Stimulated activated CD4-positive, alpha-beta T cell treated with anti-CD3 and anti-CD28 coated beads, Interleukin-4, amount 100 ng/mL, for 48 hours (primary cell): ENCODE results near the gene ANKRD55.
A peak's percentile ranks its signal among the peaks of the same experiment; 100 is the strongest.
"Not testable (repeated sequence)": the region's sequence is repeated elsewhere in the genome, so short reads cannot be mapped to it uniquely, and the experiment has no call there.

Experiments used
- DNase-seq, 2 donors: peaks; one replicate each; pipeline ENCODE4 v3.0.0-alpha.2; 2020; ENCODE audit warnings: low read depth in 2 of 2

The ANKRD55 gene

DNA sequence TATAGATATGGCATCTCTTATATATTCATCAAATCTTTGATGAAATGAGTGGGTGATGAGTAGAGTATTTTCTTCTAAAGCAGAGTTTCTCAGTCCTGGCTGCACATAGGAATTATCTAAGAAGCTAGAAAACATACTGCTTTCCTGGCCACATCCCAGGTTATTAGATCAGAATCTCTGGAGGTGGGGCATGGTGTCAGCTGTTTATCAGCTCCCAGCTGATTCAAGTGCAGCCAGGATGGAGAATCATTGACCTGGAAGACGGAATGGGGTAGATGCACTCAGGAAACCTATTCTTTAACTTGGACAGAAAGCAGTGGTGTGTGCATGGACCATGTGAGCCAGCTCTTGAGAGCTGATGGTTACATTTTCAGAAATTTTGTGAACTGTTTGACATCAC, 130.2 kb downstream of the ANKRD55 start:
- no peak for DNase-seq

DNA sequence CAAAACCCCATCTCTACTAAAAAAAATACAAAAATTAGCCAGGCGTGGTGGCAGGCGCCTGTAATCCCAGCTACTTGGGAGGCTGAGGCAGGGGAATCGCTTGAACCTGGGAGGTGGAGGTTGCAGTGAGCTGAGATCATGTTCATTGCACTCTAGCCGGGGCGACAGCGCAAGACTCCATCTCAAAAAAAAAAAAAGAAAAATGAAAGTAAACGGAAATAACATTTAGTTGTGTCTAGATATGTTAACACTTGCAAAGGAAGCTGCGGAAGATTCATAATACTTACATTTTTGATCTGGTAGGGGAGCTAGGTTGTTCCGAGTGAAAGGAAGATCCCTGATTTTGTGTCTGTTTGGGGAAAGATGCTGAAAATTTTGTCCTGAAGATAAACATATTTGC, 130.9 kb downstream of the ANKRD55 start:
- DNase-seq, result not testable (repeated sequence)

DNA sequence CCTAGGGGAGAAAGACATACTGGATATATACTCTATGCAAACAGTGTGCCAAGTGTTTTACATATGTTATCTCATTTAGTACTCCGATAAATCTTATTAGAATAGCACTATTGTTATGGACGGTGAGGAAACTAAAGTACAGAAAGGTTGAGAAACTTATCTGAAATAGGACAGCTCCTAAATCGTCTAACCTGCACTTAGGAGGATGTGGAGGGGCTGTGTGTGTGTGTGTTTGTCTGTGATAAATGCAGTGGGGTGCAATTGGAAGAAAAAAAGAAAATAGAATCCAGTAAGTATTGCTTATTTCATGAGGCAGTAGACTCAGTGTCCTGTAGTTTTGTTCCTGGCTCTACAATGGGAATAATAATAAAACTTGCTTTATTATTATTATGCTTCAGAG, 131.9 kb downstream of the ANKRD55 start:
- no peak for DNase-seq

DNA sequence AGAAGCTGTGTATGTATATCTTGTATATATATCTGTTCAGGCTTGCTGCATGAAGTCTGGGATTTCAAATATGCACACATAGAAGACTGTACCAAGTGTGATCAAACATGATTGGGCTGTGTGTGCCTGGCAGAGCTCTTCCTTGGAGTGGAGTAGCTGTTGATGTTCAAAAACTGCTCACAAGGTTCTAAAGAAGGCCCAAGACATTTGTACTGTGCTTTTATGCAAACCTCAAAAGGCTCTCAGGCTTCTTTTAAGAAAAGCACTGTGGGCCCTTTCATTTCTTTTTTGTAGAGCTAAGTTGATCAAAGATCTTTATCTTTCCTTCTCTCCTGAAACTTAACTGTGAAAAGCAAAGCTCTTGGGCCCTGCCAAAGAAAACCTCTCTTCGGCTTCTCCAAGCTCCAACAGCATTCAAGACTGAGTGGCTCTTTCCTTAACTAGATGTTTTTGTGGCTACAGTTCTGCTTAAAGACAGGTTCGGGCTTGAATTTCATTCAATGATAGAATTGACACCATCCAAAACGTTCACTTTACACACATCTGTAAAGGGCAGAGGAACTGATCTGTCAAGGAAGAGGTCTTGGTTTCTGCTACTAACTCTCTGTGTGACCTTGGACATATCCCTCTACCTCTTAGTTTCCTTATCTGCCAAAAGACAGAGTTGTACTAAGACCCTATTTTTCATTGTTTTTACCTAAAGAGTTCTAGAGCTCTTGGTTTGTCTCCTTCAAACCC, 132.5 kb downstream of the ANKRD55 start:
- DNase-seq, result no peak

DNA sequence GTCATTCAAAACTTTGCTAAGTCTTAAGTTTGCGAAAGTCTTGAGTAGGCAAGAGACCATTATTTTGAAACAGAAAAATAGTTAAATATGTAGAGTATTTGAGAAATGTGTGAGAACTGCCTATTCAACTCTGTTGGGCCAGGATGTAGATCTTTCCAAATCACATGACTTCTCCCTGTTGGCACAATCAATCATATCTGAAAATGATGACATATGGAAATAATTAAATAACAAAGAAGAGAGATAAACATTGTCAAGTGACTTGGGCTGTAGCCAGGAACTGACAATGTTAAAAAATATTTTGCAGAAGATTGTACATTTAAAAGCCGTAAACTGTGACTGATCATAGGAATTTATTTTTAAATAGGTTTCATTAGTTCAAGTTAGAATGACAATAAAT, 133.8 kb downstream of the ANKRD55 start:
- no peak for DNase-seq

DNA sequence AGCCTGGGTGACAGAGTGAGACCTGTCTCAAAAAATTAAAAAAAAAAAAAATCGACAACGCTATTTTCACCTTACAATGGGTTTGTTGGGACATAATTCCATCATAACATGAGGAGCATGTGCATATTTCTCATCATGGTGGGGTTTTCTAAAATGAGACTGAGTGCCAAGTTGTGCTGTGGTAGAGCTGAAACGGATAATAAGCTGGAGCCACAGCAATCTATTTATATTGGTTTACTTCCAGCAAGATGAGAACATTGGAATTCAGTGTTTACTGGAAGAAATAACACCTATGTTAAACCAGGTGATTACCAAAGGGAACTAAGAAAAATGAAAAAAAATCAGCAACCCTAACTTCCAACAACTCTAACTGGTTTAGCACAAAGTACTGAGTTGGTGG, 136.1 kb downstream of the ANKRD55 start:
- DNase-seq, result no peak

DNA sequence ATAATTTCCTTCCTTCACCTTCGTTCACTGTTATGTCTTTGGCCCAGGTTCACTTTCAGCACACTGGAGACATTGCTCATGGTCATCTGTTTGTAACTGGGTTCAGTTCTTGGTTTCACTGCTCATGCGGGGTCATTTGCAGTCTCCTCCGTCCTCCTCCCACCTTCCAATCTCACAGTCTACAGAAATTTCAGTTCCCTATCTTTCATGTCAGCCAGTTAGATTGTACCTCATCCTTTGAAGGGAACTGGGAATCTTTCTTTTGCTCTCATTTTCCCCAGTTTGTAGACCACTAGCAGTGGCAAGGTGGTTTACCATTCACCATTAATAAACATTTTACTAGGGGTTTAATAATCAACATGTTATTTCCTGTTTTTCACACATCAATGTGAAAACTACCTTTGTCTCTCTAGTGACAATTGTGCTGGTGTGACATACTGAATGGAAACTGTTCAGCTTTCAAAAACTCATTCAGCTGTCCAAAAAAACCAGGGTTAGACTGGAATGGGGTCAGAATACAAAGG, 137.5 kb downstream of the ANKRD55 start:
- no peak for DNase-seq

DNA sequence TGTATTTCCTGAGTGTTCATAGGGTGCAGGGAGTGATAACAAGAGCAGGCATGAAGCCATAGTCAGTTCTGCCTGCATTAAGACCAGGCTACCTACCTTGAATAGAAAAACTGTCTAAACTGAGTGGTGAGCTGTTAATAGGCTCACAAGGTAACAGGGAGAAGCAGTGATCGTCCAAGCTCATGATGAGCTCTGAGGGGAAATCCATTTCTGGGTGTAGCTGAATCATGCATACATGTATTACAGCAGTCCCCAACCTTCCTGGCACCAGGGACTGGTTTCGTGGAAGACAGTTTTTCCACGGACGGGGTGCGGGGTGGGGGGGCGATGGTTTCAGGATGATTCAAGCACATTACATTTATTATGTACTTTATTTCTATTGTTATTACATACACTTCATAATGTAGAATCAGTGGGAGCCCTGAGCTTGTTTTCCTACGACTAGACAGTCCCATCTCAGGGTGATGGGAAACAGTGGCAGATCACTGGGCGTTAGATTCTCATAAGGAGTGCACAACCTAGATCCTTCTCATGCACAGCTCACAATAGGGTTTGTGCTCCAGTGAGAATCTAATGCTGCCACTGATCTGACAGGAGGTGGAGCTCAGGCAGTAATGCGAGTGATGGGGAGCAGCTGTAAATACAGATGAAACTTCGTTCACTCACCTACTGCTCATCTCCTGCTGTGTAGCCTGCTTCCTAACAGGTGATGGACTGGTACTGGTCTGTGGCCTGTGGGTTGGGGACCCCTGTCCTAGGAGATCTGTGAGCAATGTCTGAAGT, 138.4 kb downstream of the ANKRD55 start:
- peak; percentile 45 to 69 for DNase-seq

DNA sequence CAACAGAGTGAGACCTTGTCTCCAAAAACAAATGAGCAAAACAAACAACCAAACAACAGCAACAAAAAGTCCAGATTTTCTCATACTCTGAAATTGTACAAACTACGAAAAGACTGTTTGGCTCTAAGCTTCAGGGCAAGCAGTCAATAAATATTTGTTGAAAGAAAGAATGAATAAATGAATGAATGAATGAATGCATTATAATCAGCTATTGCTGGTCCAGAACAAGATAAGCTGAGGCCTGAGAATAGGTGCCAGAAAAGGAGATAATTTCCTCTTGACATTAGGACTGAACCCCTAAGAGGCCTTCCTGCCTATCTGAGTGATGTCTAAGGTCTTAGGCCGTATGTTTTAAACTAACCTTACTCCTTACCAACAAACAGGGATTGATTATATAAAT, 139.2 kb downstream of the ANKRD55 start:
- DNase-seq, result no peak

DNA sequence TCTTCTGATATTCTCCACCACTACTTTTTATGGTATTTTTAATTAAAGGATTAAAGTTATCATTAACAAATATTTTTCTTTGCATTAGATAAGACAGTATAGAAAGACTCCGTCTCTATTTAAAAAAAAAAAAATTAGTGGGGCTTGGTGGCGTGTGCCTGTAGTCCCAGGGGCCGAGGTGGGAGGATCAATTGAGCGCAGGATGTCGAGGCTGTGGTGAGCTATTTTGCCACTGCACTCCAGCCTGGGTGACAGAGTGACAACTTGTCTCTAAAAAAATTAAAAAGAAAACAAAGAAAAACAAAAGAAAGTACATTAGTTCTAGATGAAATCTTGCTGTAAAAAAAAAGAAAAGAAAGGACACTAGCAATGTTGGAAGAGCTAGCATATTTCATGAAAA, 141.0 kb downstream of the ANKRD55 start:
- no peak for DNase-seq

DNA sequence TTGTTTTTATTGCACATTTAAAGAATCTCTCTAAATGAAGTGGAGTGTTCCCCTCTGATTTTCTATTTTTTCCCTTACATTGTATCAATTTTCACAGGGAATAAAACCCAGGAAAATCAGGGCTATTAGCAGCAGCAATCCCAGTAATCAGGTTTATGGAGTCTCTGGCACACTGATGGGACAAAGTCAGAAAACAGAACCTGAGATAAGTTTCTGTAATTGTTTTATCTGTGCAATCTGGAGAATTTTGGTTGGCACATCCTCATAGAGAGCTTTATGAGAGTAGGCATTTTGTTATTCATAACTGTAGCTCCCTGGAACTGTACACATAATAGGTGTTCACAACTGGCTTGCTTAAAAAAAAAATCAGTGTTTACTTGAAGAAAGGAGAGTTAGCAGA, 141.5 kb downstream of the ANKRD55 start:
- no peak for DNase-seq

DNA sequence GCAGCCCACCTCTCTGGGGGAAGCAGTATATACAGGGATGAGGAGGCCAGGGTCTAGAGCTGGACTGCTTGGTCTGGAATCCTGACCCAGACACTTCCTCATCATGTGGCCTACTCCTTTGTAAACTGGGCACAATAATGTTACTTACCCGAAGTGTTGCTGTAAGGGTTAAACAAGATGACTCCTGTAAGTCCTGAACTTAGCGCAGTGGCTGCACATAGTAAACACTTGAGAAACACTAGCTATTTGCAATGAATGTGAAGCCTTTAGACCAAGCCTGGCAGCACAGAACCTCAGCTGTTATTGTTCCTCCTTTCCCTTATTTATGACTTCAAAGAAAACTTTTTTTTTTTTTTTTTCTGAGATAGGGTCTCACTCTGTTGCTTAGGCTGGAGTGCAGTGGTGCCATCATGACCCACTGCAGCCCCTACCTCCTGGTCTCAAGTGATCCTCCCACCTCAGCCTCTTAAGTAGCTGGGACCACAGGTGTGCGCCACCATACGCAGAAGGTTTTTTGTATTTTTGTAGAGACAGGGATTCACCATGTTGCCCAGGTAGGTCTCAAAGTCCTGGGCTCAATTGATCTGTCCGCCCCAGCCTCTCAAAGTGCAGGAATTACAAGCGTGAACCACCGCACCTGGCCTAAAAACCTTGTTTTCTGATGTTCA, 142.2 kb downstream of the ANKRD55 start:
- DNase-seq, result no peak

DNA sequence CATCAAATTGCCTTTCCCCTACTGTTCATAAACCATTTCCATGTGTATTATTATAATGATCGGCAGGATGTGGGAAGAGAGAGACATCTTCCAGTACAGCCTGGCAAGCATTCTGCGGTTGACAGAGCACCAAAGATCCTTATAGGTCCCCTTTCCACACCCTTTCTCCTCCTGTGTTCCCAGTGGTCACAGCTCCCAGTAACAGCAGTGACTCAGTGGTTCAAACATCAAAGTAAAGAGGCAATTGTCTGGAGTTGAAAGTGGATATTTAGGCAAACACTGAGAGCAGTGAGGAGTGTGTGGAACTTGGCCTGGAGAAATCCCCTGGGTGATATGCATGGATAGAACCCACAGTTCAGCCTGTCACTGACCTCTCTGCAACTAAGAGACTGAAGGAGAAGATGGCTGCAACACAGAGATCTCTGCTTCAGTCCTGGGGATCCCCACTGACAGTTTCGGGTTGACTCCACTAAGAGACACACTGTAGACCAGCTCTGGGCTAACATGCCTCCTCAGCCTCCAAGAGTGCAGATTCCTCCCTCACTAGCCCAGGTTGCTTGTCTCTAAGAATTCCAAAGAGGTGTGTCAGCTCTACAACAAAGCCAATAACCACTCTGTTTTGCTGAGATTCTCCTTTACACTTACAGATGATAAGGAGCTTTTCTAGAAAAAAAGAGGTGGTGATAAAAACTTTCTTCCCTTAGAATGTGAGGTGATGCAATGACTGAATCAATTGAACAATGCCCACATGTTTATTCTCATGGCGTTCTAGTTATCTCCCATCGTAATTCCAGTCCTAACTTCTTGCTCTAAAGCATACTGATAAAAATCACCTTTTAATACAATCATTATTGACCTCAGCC, 143.9 kb downstream of the ANKRD55 start:
- DNase-seq, result peak; percentile 27 to 35

DNA sequence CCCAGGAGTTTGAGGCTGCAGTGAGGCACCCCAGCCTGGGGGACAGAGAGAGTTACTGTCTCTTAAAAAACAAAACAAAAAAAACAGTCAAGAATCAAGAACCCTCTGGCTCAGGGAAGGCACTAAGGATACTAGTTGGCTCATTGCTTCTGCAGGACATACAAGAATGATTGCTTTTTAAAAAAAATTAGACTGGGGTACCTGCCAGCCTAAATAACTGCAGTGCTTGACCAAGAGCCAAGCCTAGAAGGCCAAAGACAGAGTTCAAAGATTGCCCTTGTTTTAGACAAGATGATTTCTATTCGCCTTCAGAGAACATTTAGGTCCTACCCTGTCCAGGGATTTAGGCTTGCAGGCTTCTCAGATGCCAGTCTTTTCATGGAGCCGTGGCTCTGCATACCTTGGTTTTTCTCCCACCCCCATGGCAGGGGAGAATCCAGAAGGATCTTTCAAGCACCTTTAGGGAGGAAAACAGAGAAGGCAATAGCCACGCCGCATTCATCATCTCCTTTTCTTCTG, 144.6 kb downstream of the ANKRD55 start:
- DNase-seq, result no peak

DNA sequence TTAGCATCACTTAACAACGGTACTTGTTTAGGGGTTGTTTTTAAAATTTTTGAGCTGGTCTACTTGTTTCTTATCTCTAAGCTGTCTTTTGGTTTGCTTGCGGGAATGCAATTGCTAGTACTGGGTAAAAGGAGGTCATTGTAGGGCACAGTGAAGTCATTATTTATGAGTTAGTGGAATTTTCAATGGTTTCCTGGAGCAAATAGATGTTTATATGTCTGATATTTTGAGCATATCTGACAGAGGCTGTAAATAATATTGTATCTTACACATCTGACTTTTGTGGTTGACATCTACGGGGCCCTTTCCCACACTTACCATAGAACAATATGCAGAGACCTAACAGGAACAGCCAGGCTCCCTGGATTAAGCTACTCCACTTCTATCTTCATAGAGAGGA, 147.9 kb downstream of the ANKRD55 start:
- no peak for DNase-seq

DNA sequence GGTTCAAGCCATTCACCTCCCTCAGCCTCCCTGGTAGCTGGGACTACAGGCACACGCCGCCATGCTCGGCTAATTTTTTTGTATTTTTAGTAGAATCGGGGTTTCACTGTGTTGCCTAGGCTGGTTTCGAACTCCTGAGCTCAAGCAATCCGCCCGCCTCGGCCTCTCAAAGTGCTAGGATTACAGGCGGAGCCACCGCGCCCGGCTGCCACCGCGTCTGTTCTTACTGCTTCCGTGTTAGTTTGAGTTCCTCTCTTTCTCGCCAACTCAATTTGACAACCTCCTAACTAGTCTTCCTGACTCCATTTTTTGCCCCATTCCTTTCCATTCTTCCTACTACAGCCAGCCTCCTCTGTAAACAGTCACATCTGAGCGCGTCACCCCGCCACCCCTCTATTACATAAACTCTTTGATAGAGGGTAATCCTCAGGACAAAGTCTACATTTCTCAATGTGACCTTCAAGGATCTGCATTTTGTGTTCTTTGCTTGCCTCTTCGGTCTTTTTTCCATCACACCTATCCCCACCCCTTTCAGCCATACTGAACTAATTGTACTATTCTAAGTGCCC, 149.8 kb downstream of the ANKRD55 start:
- no peak for DNase-seq

DNA sequence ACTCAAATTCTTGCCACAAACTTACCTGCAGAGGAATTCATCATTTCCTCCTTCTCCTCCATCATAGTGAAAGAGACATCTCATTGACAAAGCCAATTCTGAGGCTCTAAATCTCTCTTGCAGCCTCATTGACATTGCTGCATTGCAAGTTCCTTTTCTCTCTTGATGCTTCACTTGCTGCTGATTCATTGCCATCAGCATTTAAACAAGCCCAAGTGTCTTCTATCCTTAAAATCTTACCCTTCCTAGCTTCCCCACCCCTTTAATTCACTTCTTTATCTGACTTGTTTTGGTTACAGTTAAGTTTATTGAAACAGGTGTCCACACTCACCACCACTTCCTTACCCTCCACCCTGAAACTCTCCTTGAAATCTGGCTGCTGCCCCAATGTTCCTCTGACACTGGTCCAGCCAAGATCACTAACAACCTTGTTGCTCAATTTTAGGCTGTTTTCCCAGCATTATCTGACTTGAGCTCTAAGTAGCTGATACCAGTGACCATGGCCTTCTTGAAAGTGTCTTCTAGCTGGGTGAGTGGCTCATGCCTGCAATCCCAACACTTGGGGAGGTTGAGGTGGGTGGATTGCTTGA, 152.0 kb downstream of the ANKRD55 start:
- not testable (repeated sequence) for DNase-seq

DNA sequence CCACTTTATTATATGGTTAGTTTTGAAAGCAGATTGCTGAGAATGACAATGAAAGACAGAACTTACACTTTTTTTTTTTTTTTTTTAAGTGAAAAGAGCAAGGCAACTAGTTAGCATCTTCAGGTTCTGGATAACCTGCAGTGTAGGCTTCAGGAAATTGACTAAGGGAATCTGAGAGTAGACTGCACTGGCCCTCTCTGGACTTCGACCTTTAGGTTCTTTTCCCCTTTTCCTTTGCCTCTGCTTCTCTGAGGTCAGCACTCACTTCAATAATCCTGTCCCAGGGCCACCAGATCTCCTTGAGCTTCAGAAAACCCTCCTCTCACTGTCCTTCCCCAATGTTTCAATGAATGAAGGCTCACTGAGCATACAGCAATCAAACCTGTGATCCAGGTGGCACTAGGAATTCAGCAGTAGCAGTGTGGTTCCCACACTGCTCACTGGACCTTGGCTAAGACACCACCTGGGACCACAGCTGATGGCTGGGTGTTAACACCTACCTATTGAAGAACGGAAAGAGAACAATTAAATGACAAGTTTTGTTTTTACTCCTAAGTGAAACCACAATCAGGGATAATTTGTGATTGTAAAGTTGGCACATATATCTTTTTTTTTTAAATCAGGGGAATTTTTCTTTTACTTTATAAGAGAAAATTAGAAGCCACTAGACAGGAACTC, 152.6 kb downstream of the ANKRD55 start:
- no peak for DNase-seq

DNA sequence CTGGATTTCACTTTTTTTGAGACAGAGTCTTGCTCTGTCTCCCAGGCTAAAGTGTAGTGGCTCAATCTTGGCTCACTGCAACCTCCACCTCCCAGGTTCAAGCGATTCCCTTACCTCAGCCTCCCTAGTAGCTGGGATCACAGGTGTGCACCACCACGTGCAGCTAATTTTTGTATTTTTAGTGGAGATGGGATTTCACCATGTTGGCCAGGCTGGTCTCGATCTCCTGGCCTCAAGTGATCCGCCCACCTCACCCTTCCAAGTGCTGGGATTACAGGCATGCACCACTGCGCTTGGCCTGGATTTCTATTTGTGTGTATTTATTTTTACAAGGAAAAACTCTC, 154.0 kb downstream of the ANKRD55 start:
- not testable (repeated sequence) for DNase-seq
